HepG2 (cell line): ENCODE data around the gene KIF22. TPM values are rescaled to one million over a fixed set of nuclear protein-coding genes. Genes with fewer than 3 reads are reported as not detected.
A peak's percentile ranks its signal among the peaks of the same experiment; 100 is the strongest.

Experiments used
- AGO1 ChIP-seq: fragments of 200-400 bp; formaldehyde crosslinking; IDR thresholded peaks from 2 replicates; pipeline ENCODE4 v1.6.1; 2017; ENCODE audit warnings: mild to moderate bottlenecking, low read depth, low read length, moderate library complexity; ENCODE audit not compliant: poor library complexity, severe bottlenecking
- BRD4 ChIP-seq: sonication (generic); formaldehyde crosslinking; IDR thresholded peaks from 2 replicates; pipeline ENCODE4 v1.4.0; 2020; ENCODE audit warnings: missing genetic modification reagents
- CREM ChIP-seq, 2 experiments: sonication (generic) in 1 of 2; formaldehyde crosslinking in 1 of 2; IDR thresholded peaks; 2 replicates each; pipeline versions ENCODE4 v1.4.0 to v1.6.1; 2016 to 2020; ENCODE audit warnings: antibody characterized with exemption in 1 of 2, mild to moderate bottlenecking in 1 of 2, missing genetic modification reagents in 1 of 2
- GATAD1 ChIP-seq: IDR thresholded peaks from 2 replicates; pipeline ENCODE4 v1.6.1; 2016; ENCODE audit warnings: missing genetic modification reagents, missing compliant biosample characterization
- HOXA9 ChIP-seq: sonication (generic); formaldehyde crosslinking; IDR thresholded peaks from 2 replicates; pipeline ENCODE4 v1.8.1; 2022; ENCODE audit warnings: missing genetic modification reagents, mild to moderate bottlenecking, moderate library complexity, borderline replicate concordance
- ISL2 ChIP-seq: sonication (generic); formaldehyde crosslinking; IDR thresholded peaks from 2 replicates; pipeline ENCODE4 v1.5.0; 2020; ENCODE audit warnings: missing genetic modification reagents
- MAFF ChIP-seq: IDR thresholded peaks from 2 replicates; pipeline ENCODE4 v1.6.1; 2011; ENCODE audit warnings: low read depth, low read length, improper control_type of control experiment
- SCMH1 ChIP-seq: sonication (generic); formaldehyde crosslinking; IDR thresholded peaks from 2 replicates; pipeline ENCODE4 v1.9.0; 2021; ENCODE audit warnings: missing genetic modification reagents, mild to moderate bottlenecking, borderline replicate concordance
- SMC3 ChIP-seq: IDR thresholded peaks from 2 replicates; pipeline ENCODE4 v1.6.1; 2011; ENCODE audit warnings: low read length, improper control_type of control experiment
- SRSF9 ChIP-seq: fragments of 200-400 bp; formaldehyde crosslinking; IDR thresholded peaks from 2 replicates; pipeline ENCODE4 v1.6.1; 2018; ENCODE audit warnings: borderline replicate concordance, mild to moderate bottlenecking, low read depth, low read length; ENCODE audit not compliant: insufficient read depth, poor library complexity, severe bottlenecking
- ZNF230 ChIP-seq: sonication (generic); formaldehyde crosslinking; IDR thresholded peaks from 2 replicates; pipeline ENCODE4 v1.4.0; 2020; ENCODE audit warnings: mild to moderate bottlenecking, missing genetic modification reagents
- ZNF30 ChIP-seq: sonication (generic); formaldehyde crosslinking; IDR thresholded peaks from 2 replicates; pipeline ENCODE4 v1.5.0; 2020; ENCODE audit warnings: mild to moderate bottlenecking, missing genetic modification reagents
- ZNF543 ChIP-seq: sonication (generic); formaldehyde crosslinking; IDR thresholded peaks from 2 replicates; pipeline ENCODE4 v1.4.0; 2020; ENCODE audit warnings: mild to moderate bottlenecking, missing genetic modification reagents
- polyA plus RNA-seq, 8 experiments: library from polyadenylated mRNA; depleted of rRNA in 3 of 8; stranded (reverse) in 7 of 8; unstranded in 1 of 8; fragments of >200 nt; fragmentation: Illumina TruSeq in 4 of 8; extraction: Trizol in 4 of 8; gene quantifications; 2 replicates each; pipeline versions ENCODE4 v1.2.1 to v1.2.3, GENCODE V29; 2011 to 2016; ENCODE audit warnings: low read depth in 4 of 8, missing spikeins in 1 of 8, mixed read lengths in 1 of 8; ENCODE audit not compliant: insufficient read depth in 1 of 8
- total RNA-seq, 5 experiments: library from RNA; depleted of rRNA; stranded (reverse); fragments of >200 nt; fragmentation: Illumina TruSeq; extraction: Trizol; gene quantifications; 2 replicates each; pipeline ENCODE4 v1.2.3, GENCODE V29; 2016; ENCODE audit warnings: low read depth in 1 of 5
- TF ChIP-seq, protein P1 (sequence below): sonication (generic); formaldehyde crosslinking; IDR thresholded peaks from 2 replicates; pipeline ENCODE4 v1.4.0; 2020; ENCODE audit warnings: missing genetic modification reagents, mild to moderate bottlenecking, borderline replicate concordance
- TF ChIP-seq, protein P2 (sequence below): sonication (generic); formaldehyde crosslinking; IDR thresholded peaks from 2 replicates; pipeline ENCODE4 v1.4.0; 2020; ENCODE audit warnings: mild to moderate bottlenecking, missing genetic modification reagents
- TF ChIP-seq, protein P3 (sequence below): sonication (generic); formaldehyde crosslinking; IDR thresholded peaks from 2 replicates; pipeline ENCODE4 v1.8.0; 2022; ENCODE audit warnings: missing genetic modification reagents, mild to moderate bottlenecking, inconsistent platforms, borderline replicate concordance
- TF ChIP-seq, protein P4 (sequence below): IDR thresholded peaks from 2 replicates; pipeline ENCODE4 v1.6.1; 2016
- TF ChIP-seq, protein P5 (sequence below): IDR thresholded peaks from 2 replicates; pipeline ENCODE4 v1.6.1; 2016; ENCODE audit warnings: low read depth

Gene KIF22
- total and polyA plus RNA-seq, 2 of the 13 experiments (the other 11 are each of a cell fraction or from before 2014, with no cell fraction given), result 95.8 to 118 TPM

DNA sequence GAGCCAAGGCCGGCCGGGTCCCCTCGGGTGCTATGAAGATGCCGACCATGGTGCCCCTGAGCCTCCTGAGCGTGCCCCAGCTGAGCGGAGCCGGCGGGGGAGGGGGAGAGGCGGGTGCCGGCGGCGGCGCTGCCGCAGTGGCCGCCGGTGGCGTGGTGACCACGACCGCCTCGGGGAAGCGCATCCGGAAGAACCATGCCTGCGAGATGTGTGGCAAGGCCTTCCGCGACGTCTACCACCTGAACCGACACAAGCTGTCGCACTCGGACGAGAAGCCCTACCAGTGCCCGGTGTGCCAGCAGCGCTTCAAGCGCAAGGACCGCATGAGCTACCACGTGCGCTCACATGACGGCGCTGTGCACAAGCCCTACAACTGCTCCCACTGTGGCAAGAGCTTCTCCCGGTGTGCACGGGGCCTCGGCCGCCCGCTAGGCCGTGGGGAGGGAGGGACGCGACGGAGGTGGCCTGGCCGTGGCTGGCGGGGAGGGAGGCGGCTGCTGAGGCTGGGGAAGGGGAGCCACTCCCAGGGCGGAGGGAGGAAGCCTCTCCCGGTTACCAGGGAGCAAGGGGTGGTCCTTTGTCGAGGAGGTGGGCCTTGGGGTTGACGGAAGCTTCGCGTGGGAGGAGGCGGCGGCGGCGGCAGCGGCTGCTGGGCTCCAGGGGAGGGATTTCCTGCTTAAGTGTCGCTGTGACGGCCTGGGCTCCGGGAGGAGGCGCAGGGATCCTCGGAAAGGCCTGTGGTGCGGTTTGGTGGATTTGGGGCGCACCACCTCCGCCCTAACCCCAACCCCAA is 17.1 kb downstream of the KIF22 start (continued):
- TF ChIP-seq, protein P1, sequence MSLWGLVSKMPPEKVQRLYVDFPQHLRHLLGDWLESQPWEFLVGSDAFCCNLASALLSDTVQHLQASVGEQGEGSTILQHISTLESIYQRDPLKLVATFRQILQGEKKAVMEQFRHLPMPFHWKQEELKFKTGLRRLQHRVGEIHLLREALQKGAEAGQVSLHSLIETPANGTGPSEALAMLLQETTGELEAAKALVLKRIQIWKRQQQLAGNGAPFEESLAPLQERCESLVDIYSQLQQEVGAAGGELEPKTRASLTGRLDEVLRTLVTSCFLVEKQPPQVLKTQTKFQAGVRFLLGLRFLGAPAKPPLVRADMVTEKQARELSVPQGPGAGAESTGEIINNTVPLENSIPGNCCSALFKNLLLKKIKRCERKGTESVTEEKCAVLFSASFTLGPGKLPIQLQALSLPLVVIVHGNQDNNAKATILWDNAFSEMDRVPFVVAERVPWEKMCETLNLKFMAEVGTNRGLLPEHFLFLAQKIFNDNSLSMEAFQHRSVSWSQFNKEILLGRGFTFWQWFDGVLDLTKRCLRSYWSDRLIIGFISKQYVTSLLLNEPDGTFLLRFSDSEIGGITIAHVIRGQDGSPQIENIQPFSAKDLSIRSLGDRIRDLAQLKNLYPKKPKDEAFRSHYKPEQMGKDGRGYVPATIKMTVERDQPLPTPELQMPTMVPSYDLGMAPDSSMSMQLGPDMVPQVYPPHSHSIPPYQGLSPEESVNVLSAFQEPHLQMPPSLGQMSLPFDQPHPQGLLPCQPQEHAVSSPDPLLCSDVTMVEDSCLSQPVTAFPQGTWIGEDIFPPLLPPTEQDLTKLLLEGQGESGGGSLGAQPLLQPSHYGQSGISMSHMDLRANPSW (CRISPR knock-in tag), result no peak; the same call in 1 of the 2 replicates
- peak; percentile 99 for TF ChIP-seq HOXA9 (CRISPR knock-in tag)
- TF ChIP-seq SCMH1 (CRISPR knock-in tag), result no peak
- TF ChIP-seq SMC3, result peak; percentile 48; the same call in 1 of the 2 replicates
- no peak for TF ChIP-seq SRSF9
- TF ChIP-seq GATAD1 (CRISPR knock-in tag), result peak; percentile 85
- no peak for TF ChIP-seq CREM (IDR thresholded peaks at IDR 0.05)
- no peak for TF ChIP-seq CREM (CRISPR knock-in tag; IDR thresholded peaks at IDR 0.05)
- TF ChIP-seq, protein P2, sequence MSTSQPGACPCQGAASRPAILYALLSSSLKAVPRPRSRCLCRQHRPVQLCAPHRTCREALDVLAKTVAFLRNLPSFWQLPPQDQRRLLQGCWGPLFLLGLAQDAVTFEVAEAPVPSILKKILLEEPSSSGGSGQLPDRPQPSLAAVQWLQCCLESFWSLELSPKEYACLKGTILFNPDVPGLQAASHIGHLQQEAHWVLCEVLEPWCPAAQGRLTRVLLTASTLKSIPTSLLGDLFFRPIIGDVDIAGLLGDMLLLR (CRISPR knock-in tag), result peak; percentile 99
- TF ChIP-seq ZNF230, result peak; percentile 99
- TF ChIP-seq, protein P3, sequence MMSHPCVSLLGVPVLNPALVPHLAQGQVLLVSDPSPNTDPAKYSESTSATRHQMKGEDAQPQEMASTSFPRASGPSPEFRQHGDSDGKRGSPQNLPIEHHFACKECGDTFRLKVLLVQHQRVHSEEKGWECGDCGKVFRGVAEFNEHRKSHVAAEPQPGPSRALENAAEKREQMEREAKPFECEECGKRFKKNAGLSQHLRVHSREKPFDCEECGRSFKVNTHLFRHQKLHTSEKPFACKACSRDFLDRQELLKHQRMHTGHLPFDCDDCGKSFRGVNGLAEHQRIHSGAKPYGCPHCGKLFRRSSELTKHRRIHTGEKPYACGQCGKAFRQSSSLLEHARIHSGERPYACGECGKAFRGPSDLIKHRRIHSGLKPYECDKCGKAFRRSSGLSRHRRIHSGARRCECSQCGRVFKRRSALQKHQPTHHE (CRISPR knock-in tag), result peak; percentile 98
- TF ChIP-seq MAFF, result no peak; the same call in 1 of the 2 replicates
- TF ChIP-seq, protein P4, sequence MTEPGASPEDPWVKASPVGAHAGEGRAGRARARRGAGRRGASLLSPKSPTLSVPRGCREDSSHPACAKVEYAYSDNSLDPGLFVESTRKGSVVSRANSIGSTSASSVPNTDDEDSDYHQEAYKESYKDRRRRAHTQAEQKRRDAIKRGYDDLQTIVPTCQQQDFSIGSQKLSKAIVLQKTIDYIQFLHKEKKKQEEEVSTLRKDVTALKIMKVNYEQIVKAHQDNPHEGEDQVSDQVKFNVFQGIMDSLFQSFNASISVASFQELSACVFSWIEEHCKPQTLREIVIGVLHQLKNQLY (CRISPR knock-in tag), result peak; percentile 29; the same call in 1 of the 2 replicates
- peak; percentile 99 for TF ChIP-seq ZNF543 (CRISPR knock-in tag)
- peak; percentile 99 for TF ChIP-seq ZNF30
- TF ChIP-seq ISL2 (CRISPR knock-in tag), result peak; percentile 81
- TF ChIP-seq AGO1, result peak; percentile 87
- TF ChIP-seq, protein P5, sequence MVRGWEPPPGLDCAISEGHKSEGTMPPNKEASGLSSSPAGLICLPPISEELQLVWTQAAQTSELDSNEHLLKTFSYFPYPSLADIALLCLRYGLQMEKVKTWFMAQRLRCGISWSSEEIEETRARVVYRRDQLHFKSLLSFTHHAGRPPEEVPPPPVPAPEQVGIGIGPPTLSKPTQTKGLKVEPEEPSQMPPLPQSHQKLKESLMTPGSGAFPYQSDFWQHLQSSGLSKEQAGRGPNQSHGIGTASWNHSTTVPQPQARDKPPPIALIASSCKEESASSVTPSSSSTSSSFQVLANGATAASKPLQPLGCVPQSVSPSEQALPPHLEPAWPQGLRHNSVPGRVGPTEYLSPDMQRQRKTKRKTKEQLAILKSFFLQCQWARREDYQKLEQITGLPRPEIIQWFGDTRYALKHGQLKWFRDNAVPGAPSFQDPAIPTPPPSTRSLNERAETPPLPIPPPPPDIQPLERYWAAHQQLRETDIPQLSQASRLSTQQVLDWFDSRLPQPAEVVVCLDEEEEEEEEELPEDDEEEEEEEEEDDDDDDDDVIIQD (CRISPR knock-in tag), result no peak
- peak; percentile 96 for TF ChIP-seq BRD4 (CRISPR knock-in tag)
